ENCODE data around the gene RAN. TPM values are rescaled to one million over a fixed set of nuclear protein-coding genes. Genes with fewer than 3 reads are reported as not detected.

The RAN gene
- total RNA-seq (100 to 1,000 TPM; 160 to 186 (median 180) TPM), polyA plus RNA-seq (100 to 1,000 TPM; 258 to 509 (median 321) TPM)

DNA sequence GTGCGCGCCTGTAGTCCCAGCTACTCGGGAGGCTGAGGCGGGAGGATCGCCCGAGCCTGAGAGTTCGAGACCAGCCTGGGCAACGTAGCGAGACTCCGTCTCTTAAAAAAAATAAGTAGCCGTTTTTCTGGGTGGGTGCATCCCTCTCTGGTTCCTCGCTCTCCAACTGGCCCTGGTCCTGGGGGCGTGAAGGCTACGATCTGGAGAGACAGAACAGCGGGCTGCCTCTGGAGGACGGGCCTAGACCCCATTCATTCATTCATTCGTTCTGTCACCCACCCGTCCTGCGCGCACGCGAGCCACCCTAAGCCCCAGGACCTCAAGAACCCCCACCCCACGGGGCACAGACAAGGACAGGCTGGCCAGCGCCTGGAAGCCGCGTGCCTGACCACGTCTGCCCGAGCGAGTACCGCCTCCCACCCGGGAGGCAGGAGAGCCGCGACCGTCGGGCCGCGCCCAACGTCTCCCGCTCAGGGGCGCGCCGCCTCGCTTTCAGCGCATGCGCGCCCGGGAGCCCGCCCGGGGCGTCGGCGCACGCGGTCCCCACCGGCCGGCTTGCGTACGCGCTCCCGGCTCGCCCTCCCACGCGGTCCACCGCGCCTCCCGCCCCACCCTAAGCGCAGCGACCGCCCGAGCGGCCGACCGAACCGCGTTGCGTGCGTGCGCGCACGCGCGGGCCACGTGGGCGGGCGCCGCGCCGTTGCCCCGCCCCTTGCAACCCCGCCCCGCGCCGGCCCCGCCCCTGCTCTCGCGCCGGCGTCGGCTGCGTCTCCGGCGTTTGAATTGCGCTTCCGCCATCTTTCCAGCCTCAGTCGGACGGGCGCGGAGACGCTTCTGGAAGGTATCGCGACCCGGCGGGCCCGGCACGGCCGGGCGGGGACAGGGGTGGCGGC, at the start of gene RAN:
RAN (plus strand) TSS at position 781 of the 893 bp plus-strand sequence. CDS start 528 bp downstream, outside the sequence.
- Histone ChIP-seq H3K9me3 (no peaks in the 10 kb centered on the region), H3K4me3 (peak within 1 kb of the TSS; percentile 55 to 99 (median 98)), H3K4me1 (peaks cover 2 to 33% (median 26%) of the 10 kb centered on the region in 4 donors), H3K36me3 (peaks cover 20 to 32% (median 20%) of the 10 kb centered on the region in 4 donors), H3K27ac (peak within 1 kb of the TSS; percentile 92 to 97 (median 94)), H3K27me3 (no peaks in the 10 kb centered on the region)
- intact Hi-C loops (cut with DNase I): loop anchor here (1.0 to 5.0 kb wide), 3 partner anchors 32 to 1076 kb away; partner anchors contain the start of genes ADGRD1, EP400 and STX2
- DNase-seq: peak; percentile 96
- WGBS, 2 donors: 4 to 6% methylated on average over 118 of the region's 118 CpGs
- peak; percentile 48 to 65 (median 62) for TF ChIP-seq POLR2AphosphoS5 (IDR thresholded peaks at IDR 0.05)
- peak in 1 of 4 experiments; percentile 7 for TF ChIP-seq CTCF (IDR thresholded peaks at IDR 0.05)
- no peak for TF ChIP-seq POLR2A (IDR thresholded peaks at IDR 0.05)
- TF ChIP-seq EP300 (IDR thresholded peaks at IDR 0.05): no peak

GRCh38 chr12:130825771-130826150, 46.1 kb upstream of the RAN start:
- DNase-seq: no peak
- H3K27me3 ChIP-seq: no peaks in the 10 kb centered on the region
- WGBS, 2 donors: 92 to 94% methylated on average over 6 of the region's 6 CpGs
- H3K4me1 ChIP-seq: peaks cover 0 to 24% (median 15%) of the 10 kb centered on the region in 4 donors
- no peaks in the 10 kb centered on the region for H3K9me3 ChIP-seq
- intact Hi-C loops (cut with DNase I): no loop called here
- H3K36me3 ChIP-seq: peaks cover 4 to 23% (median 9%) of the 10 kb centered on the region in 4 donors
- no peak overlapping the region for H3K27ac ChIP-seq
- no peak for TF ChIP-seq POLR2AphosphoS5 (IDR thresholded peaks at IDR 0.05)
- H3K4me3 ChIP-seq: no peak overlapping the region

DNA sequence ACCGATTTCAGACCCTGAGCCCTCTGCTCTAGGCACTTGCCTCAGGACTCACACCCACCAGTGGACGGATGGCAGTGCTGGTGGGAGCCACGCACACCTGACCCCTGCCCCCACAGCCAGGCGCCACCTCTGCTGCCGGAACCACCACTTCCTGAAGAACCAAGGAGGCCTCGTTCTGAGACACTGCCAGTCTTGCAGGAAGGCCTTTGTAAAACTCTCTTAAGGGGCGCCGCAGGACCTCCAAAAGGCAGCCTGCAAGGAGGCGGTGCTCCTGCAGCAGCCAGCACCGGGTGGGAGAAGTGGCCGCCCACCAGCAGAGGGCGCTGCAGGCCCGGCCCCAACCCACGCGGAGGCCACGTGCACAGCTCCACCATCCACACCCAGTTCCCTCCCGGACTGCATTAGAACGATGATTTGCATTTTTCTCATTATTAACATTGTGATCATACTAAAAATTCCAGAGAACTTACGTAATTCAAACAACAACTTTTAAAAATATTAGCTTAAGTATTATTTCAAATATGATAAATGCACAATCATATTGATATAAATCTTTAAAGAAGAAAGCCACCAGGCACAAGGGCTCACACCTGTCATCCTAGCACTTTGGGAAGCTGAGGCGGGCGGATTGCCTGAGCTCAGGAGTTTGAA, 45.6 kb upstream of the RAN start:
- peak overlapping the region in 2 of 4 donors; percentile 37 to 74 for H3K27ac ChIP-seq
- no peak for DNase-seq
- WGBS, 2 donors: 67 to 74% methylated on average over 21 of the region's 21 CpGs

GRCh38 chr12:130827432-130827831, 44.4 kb upstream of the RAN start:
- H3K4me1 ChIP-seq: peaks cover 0 to 24% (median 17%) of the 10 kb centered on the region in 4 donors
- H3K27ac ChIP-seq: peak overlapping the region; percentile 36 to 74 (median 70)
- WGBS, 2 donors: 70 to 84% methylated on average over 3 of the region's 3 CpGs

More for the DNA sequence above, 45.6 kb upstream of the RAN start:
- Histone ChIP-seq H3K27me3 (no peaks in the 10 kb centered on the region), H3K4me1 (peaks cover 0 to 24% (median 15%) of the 10 kb centered on the region in 4 donors), H3K36me3 (peaks cover 4 to 19% (median 7%) of the 10 kb centered on the region in 4 donors), H3K9me3 (no peaks in the 10 kb centered on the region), H3K4me3 (no peak overlapping the region)
- intact Hi-C loops (cut with DNase I): no loop called here
- TF ChIP-seq POLR2A (IDR thresholded peaks at IDR 0.05) (no peak), EP300 (IDR thresholded peaks at IDR 0.05) (no peak), POLR2AphosphoS5 (IDR thresholded peaks at IDR 0.05) (no peak), CTCF (IDR thresholded peaks at IDR 0.05) (peak; percentile 18 to 53 (median 37))

More at GRCh38 chr12:130827432-130827831, 44.4 kb upstream of the RAN start:
- Histone ChIP-seq H3K9me3 (no peaks in the 10 kb centered on the region), H3K36me3 (peaks cover 4 to 15% (median 6%) of the 10 kb centered on the region in 4 donors), H3K27me3 (no peaks in the 10 kb centered on the region), H3K4me3 (no peak overlapping the region)
- intact Hi-C loops (cut with DNase I): no loop called here
- TF ChIP-seq POLR2AphosphoS5 (IDR thresholded peaks at IDR 0.05): no peak
- TF ChIP-seq POLR2A (IDR thresholded peaks at IDR 0.05): no peak
- TF ChIP-seq CTCF (IDR thresholded peaks at IDR 0.05): no peak
- no peak for TF ChIP-seq EP300 (IDR thresholded peaks at IDR 0.05)
- DNase-seq: no peak

Data from sigmoid colon (tissue), 7 donors.